Stimulated activated CD4-positive, alpha-beta T cell treated with anti-CD3 and anti-CD28 coated beads, Interleukin-12 subunit alpha, Interleukin-12 subunit beta, amount 100 ng/mL, for 48 hours (primary cell): ENCODE measurements around the gene HGS.

ENCODE experiments used
- DNase-seq, 3 donors: peaks; one replicate each; pipeline ENCODE4 v3.0.0-alpha.2; 2020; ENCODE audit warnings: low read depth in 2 of 3, low spot score in 1 of 3

HGS gene

GRCh38 chr17:81685108-81685507, 1.3 kb downstream of the HGS start:
- DNase-seq, result peak; percentile 39 to 41 (median 40)

GRCh38 chr17:81686614-81687013, 2.8 kb downstream of the HGS start:
- DNase-seq, result no peak

GRCh38 chr17:81687770-81688541, 4.1 kb downstream of the HGS start:
- DNase-seq, result no peak

GRCh38 chr17:81688616-81689015, 4.8 kb downstream of the HGS start:
- DNase-seq, result no peak

GRCh38 chr17:81690066-81690465, 6.3 kb downstream of the HGS start:
- no peak for DNase-seq

GRCh38 chr17:81690549-81690948, 6.7 kb downstream of the HGS start:
- DNase-seq, result no peak

- DNase-seq, result no peak
Observed at GRCh38 chr17:81691196-81691595, 7.4 kb downstream of the HGS start.

GRCh38 chr17:81691608-81692007, 7.8 kb downstream of the HGS start:
- no peak for DNase-seq

GRCh38 chr17:81693509-81694210, 9.8 kb downstream of the HGS start:
- DNase-seq, result no peak

- no peak for DNase-seq
Observed at GRCh38 chr17:81694810-81695209, 11.0 kb downstream of the HGS start.

- no peak for DNase-seq
Observed at GRCh38 chr17:81695211-81695610, 11.4 kb downstream of the HGS start.

- no peak for DNase-seq
Observed at GRCh38 chr17:81695801-81696200, 12.0 kb downstream of the HGS start.

- DNase-seq, result no peak
Observed at GRCh38 chr17:81696218-81696941, 12.6 kb downstream of the HGS start.

- DNase-seq, result no peak
Observed at GRCh38 chr17:81697261-81698044, 13.6 kb downstream of the HGS start.

- DNase-seq, result no peak
Observed at GRCh38 chr17:81700353-81701287, 16.8 kb downstream of the HGS start.

- DNase-seq, result no peak
Observed at GRCh38 chr17:81701288-81702071, 17.7 kb downstream of the HGS start.

GRCh38 chr17:81702934-81703746, 19.3 kb downstream of the HGS start, which contains the start of gene MRPL12:
Gene MRPL12 (plus strand): TSS chr17:81703367. CDS start chr17:81703502, 135 bp downstream.
- DNase-seq, result peak; percentile 78 to 86 (median 79)
